ENCODE data around the gene GSAP. TPM values are rescaled to one million over a fixed set of nuclear protein-coding genes. Genes with fewer than 3 reads are reported as not detected.

Gene GSAP
- total RNA-seq, 1 donor from 2014 or later: 13.0 TPM

DNA sequence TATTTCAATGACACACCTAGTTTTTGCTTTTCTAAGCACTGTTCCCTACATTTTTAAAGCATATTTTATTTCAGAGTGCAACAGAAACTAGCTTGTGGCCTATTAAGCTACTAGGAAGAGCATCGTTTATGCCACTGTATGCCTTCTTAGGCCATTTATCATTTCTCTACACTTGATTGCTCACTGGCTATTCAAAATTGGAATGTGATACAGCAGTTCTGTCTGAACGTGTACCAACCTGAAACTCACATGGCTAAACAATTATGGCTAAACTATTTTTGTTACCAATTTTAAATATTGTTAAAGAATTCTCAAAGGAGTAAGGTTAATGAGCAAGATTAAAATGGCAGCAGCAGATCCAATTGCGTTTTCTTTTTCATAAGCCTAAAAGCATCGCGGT, 105.2 kb downstream of the GSAP start:
- Histone ChIP-seq H3K9me3 (no peaks in the 10 kb centered on the region), H3K36me3 (no peaks in the 10 kb centered on the region), H3K4me3 (no peak overlapping the region), H3K4me1 (peaks cover 3% of the 10 kb centered on the region), H3K27ac (no peak overlapping the region), H3K27me3 (no peaks in the 10 kb centered on the region)
- DNase-seq (ENCODE audit: extremely low spot score in 2 of 2): no peak
- intact Hi-C loops (cut with DNase I): no loop called here
- TF ChIP-seq POLR2A (IDR thresholded peaks at IDR 0.05): no peak
- no peak for TF ChIP-seq POLR2AphosphoS5 (IDR thresholded peaks at IDR 0.05; ENCODE audit: insufficient read depth in 1 of 2, low read depth in 1 of 2)
- TF ChIP-seq, protein P1, sequence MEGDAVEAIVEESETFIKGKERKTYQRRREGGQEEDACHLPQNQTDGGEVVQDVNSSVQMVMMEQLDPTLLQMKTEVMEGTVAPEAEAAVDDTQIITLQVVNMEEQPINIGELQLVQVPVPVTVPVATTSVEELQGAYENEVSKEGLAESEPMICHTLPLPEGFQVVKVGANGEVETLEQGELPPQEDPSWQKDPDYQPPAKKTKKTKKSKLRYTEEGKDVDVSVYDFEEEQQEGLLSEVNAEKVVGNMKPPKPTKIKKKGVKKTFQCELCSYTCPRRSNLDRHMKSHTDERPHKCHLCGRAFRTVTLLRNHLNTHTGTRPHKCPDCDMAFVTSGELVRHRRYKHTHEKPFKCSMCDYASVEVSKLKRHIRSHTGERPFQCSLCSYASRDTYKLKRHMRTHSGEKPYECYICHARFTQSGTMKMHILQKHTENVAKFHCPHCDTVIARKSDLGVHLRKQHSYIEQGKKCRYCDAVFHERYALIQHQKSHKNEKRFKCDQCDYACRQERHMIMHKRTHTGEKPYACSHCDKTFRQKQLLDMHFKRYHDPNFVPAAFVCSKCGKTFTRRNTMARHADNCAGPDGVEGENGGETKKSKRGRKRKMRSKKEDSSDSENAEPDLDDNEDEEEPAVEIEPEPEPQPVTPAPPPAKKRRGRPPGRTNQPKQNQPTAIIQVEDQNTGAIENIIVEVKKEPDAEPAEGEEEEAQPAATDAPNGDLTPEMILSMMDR (IDR thresholded peaks at IDR 0.05): no peak

DNA sequence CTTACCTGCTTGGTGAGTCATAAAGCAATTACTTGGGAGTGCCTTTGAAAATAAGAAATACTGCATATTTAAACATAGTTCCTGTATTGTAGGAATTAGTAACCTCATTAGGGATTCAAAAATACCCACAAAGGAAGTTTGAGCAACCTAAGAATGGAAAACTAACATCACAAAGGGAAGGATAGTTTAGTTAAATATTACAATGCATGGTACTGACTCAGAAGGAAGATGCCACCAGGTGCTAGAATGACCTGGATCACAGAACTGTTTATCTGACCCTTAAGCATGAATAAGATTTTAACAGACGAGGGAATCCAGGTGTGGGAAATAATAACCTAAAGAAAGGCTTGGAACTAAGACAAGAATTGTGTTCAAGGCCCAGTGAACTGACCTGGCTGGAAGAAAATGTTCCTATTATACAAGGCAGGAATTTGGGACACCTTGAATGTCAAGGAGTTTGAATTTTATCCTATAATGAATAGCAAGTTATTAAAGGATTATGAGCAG, 106.4 kb downstream of the GSAP start:
- no peak overlapping the region for H3K27ac ChIP-seq
- intact Hi-C loops (cut with DNase I): no loop called here

GRCh38 chr7:77308792-77309191, 107.4 kb downstream of the GSAP start:
- DNase-seq (ENCODE audit: extremely low spot score in 2 of 2): no peak
- H3K4me3 ChIP-seq: no peak overlapping the region
- H3K27me3 ChIP-seq: no peaks in the 10 kb centered on the region
- no peaks in the 10 kb centered on the region for H3K9me3 ChIP-seq
- TF ChIP-seq POLR2AphosphoS5 (IDR thresholded peaks at IDR 0.05; ENCODE audit: insufficient read depth in 1 of 2, low read depth in 1 of 2) (no peak), POLR2A (IDR thresholded peaks at IDR 0.05) (no peak)
- TF ChIP-seq, protein P1 (IDR thresholded peaks at IDR 0.05): no peak
- H3K36me3 ChIP-seq: no peaks in the 10 kb centered on the region
- intact Hi-C loops (cut with DNase I): no loop called here
- no peak overlapping the region for H3K27ac ChIP-seq
- H3K4me1 ChIP-seq: peaks cover 3% of the 10 kb centered on the region

More for the DNA sequence above, 106.4 kb downstream of the GSAP start:
- Histone ChIP-seq H3K4me3 (no peak overlapping the region), H3K9me3 (no peaks in the 10 kb centered on the region), H3K4me1 (peaks cover 3% of the 10 kb centered on the region), H3K36me3 (no peaks in the 10 kb centered on the region), H3K27me3 (no peaks in the 10 kb centered on the region)
- TF ChIP-seq POLR2A (IDR thresholded peaks at IDR 0.05): no peak
- TF ChIP-seq POLR2AphosphoS5 (IDR thresholded peaks at IDR 0.05; ENCODE audit: insufficient read depth in 1 of 2, low read depth in 1 of 2): peak in 1 of 2 donors; percentile 32
- DNase-seq (ENCODE audit: extremely low spot score in 2 of 2): no peak

- H3K36me3 ChIP-seq: no peaks in the 10 kb centered on the region
- H3K4me3 ChIP-seq: no peak overlapping the region
- H3K27me3 ChIP-seq: no peaks in the 10 kb centered on the region
- no peaks in the 10 kb centered on the region for H3K9me3 ChIP-seq
- no peak overlapping the region for H3K27ac ChIP-seq
- no peak for DNase-seq (ENCODE audit: extremely low spot score in 2 of 2)
- TF ChIP-seq POLR2AphosphoS5 (IDR thresholded peaks at IDR 0.05; ENCODE audit: insufficient read depth in 1 of 2, low read depth in 1 of 2) (no peak), POLR2A (IDR thresholded peaks at IDR 0.05) (no peak)
- TF ChIP-seq, protein P1 (IDR thresholded peaks at IDR 0.05): no peak
- intact Hi-C loops (cut with DNase I): no loop called here
- peaks cover 3% of the 10 kb centered on the region for H3K4me1 ChIP-seq
Measured at GRCh38 chr7:77306231-77307067, 109.7 kb downstream of the GSAP start.

DNA sequence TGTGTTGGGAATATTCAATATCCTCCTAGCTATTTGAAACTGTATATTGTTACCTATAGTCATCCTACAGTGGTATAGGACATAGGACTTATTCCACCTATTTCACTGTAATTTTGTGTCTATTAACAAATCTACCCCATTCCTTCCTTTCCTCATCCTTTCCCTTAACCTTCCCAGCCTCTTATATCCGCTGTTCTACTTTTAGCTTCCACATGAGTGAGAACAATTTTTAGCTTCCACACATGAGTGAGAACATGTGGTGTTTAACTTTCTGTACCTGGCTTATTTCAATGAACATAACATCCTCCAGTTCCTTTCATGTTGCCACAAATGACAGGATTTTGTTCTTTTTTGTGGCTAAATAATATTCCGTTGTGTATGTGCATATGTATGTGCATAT, 120.6 kb downstream of the GSAP start:
- no peak overlapping the region for H3K27ac ChIP-seq
- peaks cover 0 to 16% of the 10 kb centered on the region in 2 donors for H3K36me3 ChIP-seq
- no peaks in the 10 kb centered on the region for H3K9me3 ChIP-seq
- no peak overlapping the region for H3K4me3 ChIP-seq
- TF ChIP-seq, protein P1 (IDR thresholded peaks at IDR 0.05): no peak
- TF ChIP-seq POLR2AphosphoS5 (IDR thresholded peaks at IDR 0.05; ENCODE audit: insufficient read depth in 1 of 2, low read depth in 1 of 2) (no peak), POLR2A (IDR thresholded peaks at IDR 0.05) (no peak)
- H3K27me3 ChIP-seq: no peaks in the 10 kb centered on the region
- no peak for DNase-seq (ENCODE audit: extremely low spot score in 2 of 2)
- H3K4me1 ChIP-seq: no peaks in the 10 kb centered on the region
- intact Hi-C loops (cut with DNase I): no loop called here
